H1 (cell line): ENCODE results near the gene TBC1D2. TPM values are rescaled to one million over a fixed set of nuclear protein-coding genes. Genes with fewer than 3 reads are reported as not detected.

ENCODE experiments used
- CTCF ChIA-PET: fragments of 300-600 bp; sonication (Branson Sonifier 250); formaldehyde crosslinking; loops from one replicate; lab custom pipeline; 2021; ENCODE audit not compliant: partially characterized antibody; lab: Charles Lee
- POLR2A ChIA-PET: fragments of 300-600 bp; sonication (Branson Sonifier 250); formaldehyde crosslinking; loops from one replicate; lab custom pipeline; 2021; ENCODE audit warnings: inconsistent platforms; ENCODE audit not compliant: partially characterized antibody; lab: Charles Lee
- DNase-seq, 2 experiments: peaks; one replicate each; pipeline versions ENCODE4 v3.0.0 to v3.0.0-alpha.2; 2010 to 2022; ENCODE audit warnings: low spot score in 2 of 2, low read depth in 1 of 2, mixed read lengths in 1 of 2
- FAIRE-seq: peaks from 2 replicates; lab custom pipeline; 2011; peaks lifted over from hg19 to GRCh38; lab: Jason Lieb, UNC
- H2AFZ ChIP-seq: 2 replicates; pipeline ENCODE4 v1.8.1; 2012; ENCODE audit warnings: low read length, inconsistent platforms
- H2AK5ac ChIP-seq: 2 replicates; pipeline ENCODE4 v1.6.1; 2013; ENCODE audit warnings: low read depth, low read length
- H2BK120ac ChIP-seq: replicated peaks from 2 replicates; pipeline ENCODE3; 2013; ENCODE audit warnings: low read depth, low read length, inconsistent platforms
- H2BK12ac ChIP-seq: 2 replicates; pipeline ENCODE4 v1.6.1; 2013; ENCODE audit warnings: low read depth, low read length
- H2BK15ac ChIP-seq: 2 replicates; pipeline ENCODE4 v1.6.1; 2013; ENCODE audit warnings: low read length
- H2BK20ac ChIP-seq: 2 replicates; pipeline ENCODE4 v1.6.1; 2013; ENCODE audit warnings: low read length
- H2BK5ac ChIP-seq: 2 replicates; pipeline ENCODE4 v1.6.1; 2013; ENCODE audit warnings: low read depth, low read length
- H3K14ac ChIP-seq: 2 replicates; pipeline ENCODE4 v1.6.1; 2013; ENCODE audit warnings: inconsistent platforms; ENCODE audit not compliant: insufficient read length
- H3K18ac ChIP-seq: 2 replicates; pipeline ENCODE4 v1.6.1; 2013; ENCODE audit warnings: low read length; ENCODE audit errors: extremely low read depth
- H3K23ac ChIP-seq: 2 replicates; pipeline ENCODE4 v1.6.1; 2013; ENCODE audit warnings: inconsistent platforms; ENCODE audit not compliant: insufficient read length
- H3K23me2 ChIP-seq: 2 replicates; pipeline ENCODE4 v1.6.1; 2013; ENCODE audit warnings: low read depth, low read length
- H3K27ac ChIP-seq: 2 replicates; pipeline ENCODE4 v1.6.1; 2011; ENCODE audit warnings: low read depth, low read length, inconsistent platforms
- H3K27me3 ChIP-seq, 4 experiments: replicated peaks in 1 of 4; 1 replicate in 1 of 4; 2 replicates in 3 of 4; pipeline versions ENCODE4 v1.6.1 to v1.8.1; 2011 to 2013; ENCODE audit warnings: low read length in 3 of 4, mild to moderate bottlenecking in 3 of 4, inconsistent platforms in 2 of 4, mixed read lengths in 2 of 4, moderate library complexity in 1 of 4; ENCODE audit not compliant: control insufficient read depth in 3 of 4, insufficient read depth in 3 of 4; ENCODE audit errors: extremely low read depth in 1 of 4
- H3K36me3 ChIP-seq, 4 experiments: 2 replicates each; pipeline versions ENCODE4 v1.6.1 to v1.8.1; 2011 to 2013; ENCODE audit warnings: mild to moderate bottlenecking in 4 of 4, low read length in 3 of 4, moderate library complexity in 2 of 4, control low read depth in 1 of 4, inconsistent platforms in 1 of 4; ENCODE audit not compliant: insufficient read depth in 4 of 4, control insufficient read depth in 2 of 4
- H3K4ac ChIP-seq: replicated peaks from 2 replicates; pipeline ENCODE3; 2013; ENCODE audit warnings: low read length, low read depth, mixed read lengths, inconsistent platforms; ENCODE audit not compliant: insufficient read length
- H3K4me1 ChIP-seq, 4 experiments: replicated peaks in 1 of 4; 1 replicate in 1 of 4; 2 replicates in 3 of 4; pipeline versions ENCODE4 v1.6.1 to v1.8.1; 2011 to 2013; ENCODE audit warnings: low read length in 3 of 4, inconsistent platforms in 2 of 4, mixed read lengths in 1 of 4; ENCODE audit not compliant: insufficient read depth in 4 of 4, control insufficient read depth in 3 of 4
- H3K4me2 ChIP-seq, 2 experiments: 2 replicates each; pipeline versions ENCODE4 v1.6.1 to v1.8.1; 2011 to 2013; ENCODE audit warnings: low read depth in 2 of 2, low read length in 2 of 2, control low read depth in 1 of 2, inconsistent platforms in 1 of 2, mild to moderate bottlenecking in 1 of 2; ENCODE audit not compliant: insufficient read depth in 1 of 2
- H3K4me3 ChIP-seq, 4 experiments: fragments of 200-600, 300-600 bp in 1 of 4; sonication (generic), shearing (Covaris generic), sonication (Bioruptor Twin) in 1 of 4; 2 replicates each; pipeline versions ENCODE4 v1.5.1 to v1.8.1; 2011 to 2016; ENCODE audit warnings: low read length in 4 of 4, low read depth in 3 of 4, control low read depth in 2 of 4, inconsistent platforms in 2 of 4, mild to moderate bottlenecking in 2 of 4, mixed read lengths in 1 of 4, moderate library complexity in 1 of 4; ENCODE audit not compliant: insufficient read depth in 2 of 4; ENCODE audit errors: extremely low read depth in 1 of 4
- H3K56ac ChIP-seq: replicated peaks from 2 replicates; pipeline ENCODE3; 2013; ENCODE audit warnings: low read depth, mild to moderate bottlenecking, mixed read lengths, low read length, inconsistent platforms; ENCODE audit not compliant: insufficient read length
- H3K79me1 ChIP-seq: 2 replicates; pipeline ENCODE4 v1.6.1; 2013; ENCODE audit warnings: low read depth, low read length, control low read depth
- H3K79me2 ChIP-seq, 2 experiments: 2 replicates each; pipeline versions ENCODE4 v1.6.1 to v1.8.1; 2012 to 2013; ENCODE audit warnings: low read length in 2 of 2, mild to moderate bottlenecking in 2 of 2, inconsistent platforms in 1 of 2; ENCODE audit not compliant: insufficient read depth in 2 of 2, control insufficient read depth in 1 of 2
- H3K9ac ChIP-seq, 4 experiments: replicated peaks in 1 of 4; 1 replicate in 1 of 4; 2 replicates in 3 of 4; pipeline versions ENCODE4 v1.6.1 to v1.8.1; 2011 to 2013; ENCODE audit warnings: low read depth in 3 of 4, low read length in 3 of 4, control low read depth in 2 of 4, mild to moderate bottlenecking in 2 of 4, moderate library complexity in 2 of 4, inconsistent platforms in 1 of 4; ENCODE audit errors: extremely low read depth in 1 of 4
- H3K9me3 ChIP-seq, 2 experiments: 2 replicates each; pipeline versions ENCODE4 v1.6.1 to v1.8.1; 2012 to 2013; ENCODE audit warnings: mild to moderate bottlenecking in 2 of 2, moderate library complexity in 2 of 2, control low read depth in 1 of 2, inconsistent platforms in 1 of 2, low read depth in 1 of 2, low read length in 1 of 2, mixed read lengths in 1 of 2; ENCODE audit not compliant: insufficient read depth in 2 of 2
- H4K20me1 ChIP-seq, 2 experiments: replicated peaks in 1 of 2; 2 replicates each; pipeline versions ENCODE3 to v1.8.1; 2011 to 2013; ENCODE audit warnings: inconsistent platforms in 2 of 2, low read length in 2 of 2, mild to moderate bottlenecking in 1 of 2; ENCODE audit not compliant: insufficient read depth in 2 of 2, control insufficient read depth in 1 of 2
- H4K5ac ChIP-seq: 2 replicates; pipeline ENCODE4 v1.6.1; 2013; ENCODE audit warnings: low read length, low read depth, mixed read lengths, inconsistent platforms; ENCODE audit not compliant: insufficient read length
- H4K8ac ChIP-seq: 2 replicates; pipeline ENCODE4 v1.8.0; 2013; ENCODE audit warnings: mild to moderate bottlenecking, moderate library complexity, low read length, inconsistent platforms; ENCODE audit not compliant: insufficient read depth; ENCODE audit errors: extremely low read depth
- H4K91ac ChIP-seq: replicated peaks from 2 replicates; pipeline ENCODE3; 2013; ENCODE audit warnings: low read length, mixed read lengths, inconsistent platforms; ENCODE audit not compliant: insufficient read length
- ASH2L ChIP-seq: fragments of 200-600, 300-600 bp; sonication (generic); IDR thresholded peaks from one replicate; pipeline ENCODE4 v1.7.1; 2017; ENCODE audit warnings: low read length
- CREB1 ChIP-seq: IDR thresholded peaks from 2 replicates; pipeline ENCODE4 v1.6.1; 2012; ENCODE audit warnings: inconsistent platforms
- EP300 ChIP-seq, 2 experiments: IDR thresholded peaks; 1 replicate in 1 of 2; 2 replicates in 1 of 2; pipeline ENCODE4 v1.6.1; 2011 to 2012; ENCODE audit warnings: low read depth in 2 of 2, low read length in 2 of 2, mild to moderate bottlenecking in 2 of 2, borderline replicate concordance in 1 of 2, inconsistent platforms in 1 of 2, moderate library complexity in 1 of 2
- EZH2 ChIP-seq: fragments of 200-600 bp; sonication (generic); IDR thresholded peaks from 2 replicates; pipeline ENCODE4 v1.7.1; 2012; ENCODE audit warnings: low read depth, mild to moderate bottlenecking, moderate library complexity, low read length, inconsistent platforms; ENCODE audit not compliant: severe bottlenecking
- HDAC2 ChIP-seq, 2 experiments: fragments of 300-600 bp in 1 of 2; sonication (generic) in 1 of 2; IDR thresholded peaks; 2 replicates each; pipeline ENCODE4 v1.6.1; 2011 to 2012; ENCODE audit warnings: low read depth in 2 of 2, low read length in 2 of 2, mild to moderate bottlenecking in 2 of 2, moderate library complexity in 2 of 2, borderline replicate concordance in 1 of 2, inconsistent platforms in 1 of 2
- NANOG ChIP-seq: IDR thresholded peaks from 2 replicates; pipeline ENCODE4 v1.6.1; 2011; ENCODE audit warnings: low read length, low read depth, mild to moderate bottlenecking, inconsistent platforms; ENCODE audit not compliant: insufficient read depth, poor library complexity, severe bottlenecking
- POLR2A ChIP-seq, 2 experiments: IDR thresholded peaks; 1 replicate in 1 of 2; 2 replicates in 1 of 2; pipeline ENCODE4 v1.6.1; 2011; ENCODE audit warnings: low read depth in 2 of 2, low read length in 2 of 2, mild to moderate bottlenecking in 2 of 2; ENCODE audit errors: control extremely low read depth in 1 of 2
- POU5F1 ChIP-seq: IDR thresholded peaks from 2 replicates; pipeline ENCODE4 v1.6.1; 2011; ENCODE audit warnings: low read depth, mild to moderate bottlenecking, low read length, moderate library complexity
- RAD21 ChIP-seq, 2 experiments: IDR thresholded peaks in 1 of 2; conservative IDR thresholded peaks in 1 of 2; 2 replicates each; pipeline ENCODE4 v1.6.1; 2011; ENCODE audit warnings: low read depth in 2 of 2, low read length in 2 of 2, improper control_type of control experiment in 1 of 2, inconsistent platforms in 1 of 2, mild to moderate bottlenecking in 1 of 2, moderate library complexity in 1 of 2
- RFX5 ChIP-seq: IDR thresholded peaks from 2 replicates; pipeline ENCODE4 v1.6.1; 2011; ENCODE audit warnings: low read depth, low read length, improper control_type of control experiment, borderline replicate concordance
- RNF2 ChIP-seq: fragments of 200-900, 300-1000 bp; sonication (generic); IDR thresholded peaks from 2 replicates; pipeline ENCODE4 v1.7.1; 2016; ENCODE audit warnings: borderline replicate concordance, low read depth, mild to moderate bottlenecking, antibody characterized with exemption, low read length; ENCODE audit not compliant: poor library complexity, severe bottlenecking; ENCODE audit errors: missing control alignments
- SIN3A ChIP-seq, 2 experiments: IDR thresholded peaks in 1 of 2; conservative IDR thresholded peaks in 1 of 2; 2 replicates each; pipeline ENCODE4 v1.6.1; 2011 to 2012; ENCODE audit warnings: low read length in 2 of 2, improper control_type of control experiment in 1 of 2, low read depth in 1 of 2, mild to moderate bottlenecking in 1 of 2
- TBP ChIP-seq: IDR thresholded peaks from 2 replicates; pipeline ENCODE4 v1.6.1; 2011; ENCODE audit warnings: low read depth, low read length, improper control_type of control experiment
- WGBS, 2 experiments: shearing (Covaris generic) in 1 of 2; methylation state at CpG; one replicate each; pipeline versions ENCODE4 v1.1.6 to v1.1.7; 2013 to 2015; ENCODE audit warnings: low lambda C conversion rate in 2 of 2, mixed read lengths in 2 of 2, inconsistent platforms in 1 of 2, low coverage in 1 of 2, missing lambda C conversion rate in 1 of 2; ENCODE audit not compliant: insufficient replicate concordance in 2 of 2, insufficient coverage in 1 of 2, insufficient read length in 1 of 2; ENCODE audit errors: extremely low coverage in 1 of 2, missing lambda C conversion rate in 1 of 2; 5-methylcytosine and 5-hydroxymethylcytosine counted together
- polyA plus RNA-seq, 7 experiments: library from polyadenylated mRNA; depleted of rRNA in 3 of 7; stranded (reverse) in 5 of 7; unstranded in 2 of 7; fragments of >200 nt in 5 of 7; fragments of 200-250 nt in 2 of 7; gene quantifications; 1 replicate in 5 of 7; 2 replicates in 1 of 7; 4 replicates in 1 of 7; pipeline versions ENCODE4 v1.2.1 to v1.2.3, GENCODE V29; 2011 to 2013; ENCODE audit warnings: missing spikeins in 2 of 7, mixed read lengths in 2 of 7
- total RNA-seq: library from RNA; stranded (reverse); fragmentation: NEBNext Ultra II Directional; extraction: Animal tissue kit (Norgen Biotek cat#: 25700); gene quantifications from 2 replicates; pipeline ENCODE4 v1.2.1, GENCODE V29; 2021

Gene TBC1D2
- total and polyA plus RNA-seq, 2 of the 8 experiments (the other 6 are each of a cell fraction or from before 2014, with no cell fraction given), result 7.4 TPM

DNA sequence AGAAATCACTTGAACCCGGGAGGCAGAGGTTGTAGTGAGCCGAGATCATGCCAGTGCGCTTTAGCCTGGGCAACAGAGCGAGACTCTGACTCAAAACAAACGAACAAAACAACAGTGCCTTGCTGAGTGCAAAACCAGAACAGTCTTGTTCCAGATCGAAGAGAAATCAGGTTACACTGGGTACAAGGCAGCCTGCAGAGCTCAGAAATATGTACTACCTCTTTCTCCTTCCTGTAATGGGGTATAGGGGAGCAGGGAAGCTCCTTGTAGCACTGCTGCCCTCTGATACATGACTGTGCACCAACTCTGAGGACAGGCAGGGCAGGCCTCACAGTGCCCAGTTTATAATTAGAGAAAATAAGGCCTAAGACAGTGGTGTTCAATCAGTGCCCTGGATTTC is 24.7 kb downstream of the TBC1D2 start:
- Histone ChIP-seq H4K91ac (no peak overlapping the region), H3K4me1 (no peaks in the 10 kb centered on the region), H2BK5ac (no peak overlapping the region), H3K79me2 (no peaks in the 10 kb centered on the region), H3K27me3 (no peaks in the 10 kb centered on the region), H4K8ac (no peak overlapping the region), H3K4me2 (no peak overlapping the region), H2AK5ac (no peak overlapping the region), H2BK15ac (no peak overlapping the region), H3K9me3 (no peaks in the 10 kb centered on the region), H3K36me3 (peaks cover 2 to 19% (median 3%) of the 10 kb centered on the region in 4 experiments; a peak in 4 of 8 replicates), H3K79me1 (no peaks in the 10 kb centered on the region), H2AFZ (no peak overlapping the region), H3K27ac (no peak overlapping the region), H2BK120ac (no peak overlapping the region), H3K18ac (no peak overlapping the region), H3K4me3 (no peak overlapping the region), H3K56ac (no peak overlapping the region), H3K4ac (no peak overlapping the region), H3K23ac (no peak overlapping the region), H4K5ac (no peak overlapping the region), H3K9ac (no peak overlapping the region), H4K20me1 (no peaks in the 10 kb centered on the region), H3K14ac (no peak overlapping the region), H3K23me2 (no peaks in the 10 kb centered on the region), H2BK12ac (no peak overlapping the region), H2BK20ac (no peak overlapping the region)
- WGBS, 2 experiments, result 86% methylated on average over 6 of the region's 6 CpGs; no CpG with 5 or more reads in 1 of the 2 experiments
- no peak for FAIRE-seq
- CTCF ChIA-PET, result interaction anchor here (1.0 to 3.5 kb wide), 6 partner anchors 10 to 68 kb away, joined by 3 to 18 read pairs (median 5); no protein-coding TSS in a partner anchor
- POLR2A ChIA-PET, result interaction anchor here (1.4 to 1.7 kb wide), 3 partner anchors 10 to 16 kb away, joined by 3 to 6 read pairs (median 5); no protein-coding TSS in a partner anchor
- no peak for DNase-seq
- TF ChIP-seq CREB1 (no peak), SIN3A (conservative IDR thresholded peaks at IDR 0.05 in 1 of 2, IDR thresholded peaks at IDR 0.05 in 1 of 2; ENCODE audit: low read depth in 1 of 2, low read length in 2 of 2) (no peak), POLR2A (IDR thresholded peaks at IDR 0.05; ENCODE audit: control extremely low read depth in 1 of 2, low read depth in 2 of 2, low read length in 2 of 2) (no peak), RFX5 (no peak), RNF2 (no peak), NANOG (no peak), HDAC2 (IDR thresholded peaks at IDR 0.05; ENCODE audit: borderline replicate concordance in 1 of 2, low read depth in 2 of 2, low read length in 2 of 2) (no peak), POU5F1 (no peak), RAD21 (IDR thresholded peaks at IDR 0.05 in 1 of 2, conservative IDR thresholded peaks at IDR 0.05 in 1 of 2; ENCODE audit: low read depth in 2 of 2, low read length in 2 of 2) (no peak), ASH2L (no peak), EZH2 (no peak), TBP (no peak), EP300 (IDR thresholded peaks at IDR 0.05; ENCODE audit: borderline replicate concordance in 1 of 2, low read depth in 2 of 2, low read length in 2 of 2) (no peak)
